Measurements from ENCODE around the gene RMC1.

RMC1 gene

GRCh38 chr18:23568281-23569138, 65.2 kb downstream of the RMC1 start:
- H3K9ac ChIP-seq: no peak overlapping the region
- H3K4me2 ChIP-seq: no peak overlapping the region
- H3K36me3 ChIP-seq: peaks cover 98% of the 10 kb centered on the region
- H3K27me3 ChIP-seq: no peaks in the 10 kb centered on the region
- peaks cover 5% of the 10 kb centered on the region; the same call in 1 of the 2 replicates for H4K20me1 ChIP-seq
- peaks cover 3% of the 10 kb centered on the region for H3K4me1 ChIP-seq
- no peak for TF ChIP-seq Cebpa-rat (IDR thresholded peaks at IDR 0.05)
- no peak overlapping the region for H3K27ac ChIP-seq
- H3K9me3 ChIP-seq: no peaks in the 10 kb centered on the region
- no peak overlapping the region for H3K4me3 ChIP-seq

- TF ChIP-seq Cebpa-rat (IDR thresholded peaks at IDR 0.05): no peak
- Histone ChIP-seq H3K4me1 (peaks cover 13% of the 10 kb centered on the region), H3K4me3 (no peak overlapping the region), H4K20me1 (peaks cover 13% of the 10 kb centered on the region; the same call in 1 of the 2 replicates), H3K9ac (no peak overlapping the region), H3K9me3 (no peaks in the 10 kb centered on the region), H3K27ac (no peak overlapping the region), H3K4me2 (no peak overlapping the region), H3K27me3 (no peaks in the 10 kb centered on the region), H3K36me3 (peaks cover 88% of the 10 kb centered on the region)
These were observed 66.2 kb downstream of the RMC1 start for GRCh38 chr18:23569299-23570063.

GRCh38 chr18:23570912-23571504, 67.7 kb downstream of the RMC1 start:
- H4K20me1 ChIP-seq: peaks cover 24% of the 10 kb centered on the region; the same call in 1 of the 2 replicates
- peaks cover 83% of the 10 kb centered on the region for H3K36me3 ChIP-seq
- no peak for TF ChIP-seq Cebpa-rat (IDR thresholded peaks at IDR 0.05)
- no peak overlapping the region for H3K4me3 ChIP-seq
- no peaks in the 10 kb centered on the region for H3K9me3 ChIP-seq
- no peak overlapping the region for H3K9ac ChIP-seq
- H3K27me3 ChIP-seq: no peaks in the 10 kb centered on the region
- no peak overlapping the region for H3K27ac ChIP-seq
- H3K4me2 ChIP-seq: no peak overlapping the region
- peaks cover 25% of the 10 kb centered on the region for H3K4me1 ChIP-seq

GRCh38 chr18:23572012-23572411, 68.7 kb downstream of the RMC1 start:
- Histone ChIP-seq H3K4me3 (no peak overlapping the region), H3K9ac (no peak overlapping the region), H3K27me3 (no peaks in the 10 kb centered on the region), H3K36me3 (peaks cover 79% of the 10 kb centered on the region), H4K20me1 (peaks cover 28% of the 10 kb centered on the region; the same call in 1 of the 2 replicates), H3K27ac (no peak overlapping the region), H3K4me1 (peaks cover 25% of the 10 kb centered on the region), H3K9me3 (no peaks in the 10 kb centered on the region), H3K4me2 (no peak overlapping the region)
- TF ChIP-seq Cebpa-rat (IDR thresholded peaks at IDR 0.05): no peak

DNA sequence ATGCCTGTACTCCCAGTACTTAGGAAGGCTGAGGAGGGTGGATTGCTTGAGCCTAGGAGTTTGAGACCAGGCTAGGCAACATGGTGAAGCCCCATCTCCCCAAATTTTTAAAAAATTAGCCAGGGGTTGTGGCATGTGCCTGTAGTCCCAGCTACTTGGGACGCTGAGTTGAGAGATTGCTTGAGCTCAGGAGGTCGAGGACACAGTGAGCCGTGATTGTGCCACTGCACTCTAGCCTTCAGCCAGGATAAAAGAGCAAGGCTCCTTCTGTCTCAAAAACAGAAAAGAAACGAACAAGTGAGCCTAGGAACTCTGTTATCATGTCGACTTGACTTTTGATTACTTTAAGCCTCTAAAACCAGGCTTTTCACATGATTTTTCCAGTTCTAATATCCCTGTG, 69.3 kb downstream of the RMC1 start:
- Histone ChIP-seq H3K4me1 (peaks cover 25% of the 10 kb centered on the region), H3K27ac (no peak overlapping the region), H3K4me2 (no peak overlapping the region), H3K4me3 (no peak overlapping the region), H3K9ac (no peak overlapping the region), H3K36me3 (peaks cover 76% of the 10 kb centered on the region), H3K27me3 (no peaks in the 10 kb centered on the region), H3K9me3 (no peaks in the 10 kb centered on the region), H4K20me1 (peaks cover 30% of the 10 kb centered on the region; the same call in 1 of the 2 replicates)
- no peak for TF ChIP-seq Cebpa-rat (IDR thresholded peaks at IDR 0.05)

- Histone ChIP-seq H3K4me2 (no peak overlapping the region), H3K9me3 (no peaks in the 10 kb centered on the region), H3K27me3 (no peaks in the 10 kb centered on the region), H3K9ac (no peak overlapping the region), H3K36me3 (peaks cover 74% of the 10 kb centered on the region), H3K4me1 (peaks cover 26% of the 10 kb centered on the region), H4K20me1 (peaks cover 35% of the 10 kb centered on the region), H3K4me3 (no peak overlapping the region), H3K27ac (no peak overlapping the region)
- no peak for TF ChIP-seq Cebpa-rat (IDR thresholded peaks at IDR 0.05)
These were observed 69.7 kb downstream of the RMC1 start for GRCh38 chr18:23573020-23573419.

GRCh38 chr18:23573626-23574431, 70.5 kb downstream of the RMC1 start:
- H3K27ac ChIP-seq: peak overlapping the region; percentile 57
- H3K9me3 ChIP-seq: no peaks in the 10 kb centered on the region
- peaks cover 69% of the 10 kb centered on the region for H3K36me3 ChIP-seq
- peak overlapping the region; percentile 65 for H3K4me2 ChIP-seq
- H4K20me1 ChIP-seq: peaks cover 43% of the 10 kb centered on the region
- H3K4me1 ChIP-seq: peaks cover 34% of the 10 kb centered on the region
- no peak overlapping the region for H3K4me3 ChIP-seq
- H3K27me3 ChIP-seq: no peaks in the 10 kb centered on the region
- H3K9ac ChIP-seq: 0 out of 2 replicates have a peak overlapping the region, but pooled peaks have one; percentile 8
- no peak for TF ChIP-seq Cebpa-rat (IDR thresholded peaks at IDR 0.05)

DNA sequence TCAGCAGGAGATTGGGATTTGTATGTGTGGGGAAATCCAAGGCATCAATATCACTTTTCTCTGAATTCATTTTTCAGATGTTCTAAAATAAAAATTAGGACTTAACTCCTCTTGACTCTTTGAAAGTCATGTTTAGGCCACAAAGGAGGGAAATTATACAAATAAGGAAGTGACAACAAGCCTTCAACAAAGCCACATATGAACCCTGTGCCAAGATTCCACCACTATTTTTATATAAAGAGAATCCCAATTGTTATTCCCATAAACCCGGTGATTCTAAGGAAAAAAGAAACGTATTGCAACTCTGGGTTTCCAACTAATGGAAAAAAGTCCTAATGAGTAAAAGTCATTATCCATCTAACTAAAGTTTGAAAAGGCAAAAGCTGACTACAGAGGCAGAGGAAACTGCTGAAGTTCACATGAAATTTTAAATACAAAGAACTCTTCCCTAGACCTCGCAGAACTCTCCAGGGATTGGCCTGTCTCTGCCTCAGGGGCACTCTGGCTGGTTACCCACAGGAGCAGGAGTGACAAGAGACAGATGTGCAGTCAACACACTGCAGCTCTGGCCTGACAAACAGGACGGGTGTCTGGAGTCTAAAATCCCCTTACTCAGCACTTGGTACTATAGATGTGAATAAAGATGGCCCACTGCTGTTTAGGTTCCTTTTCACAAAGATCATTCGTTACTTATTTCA, 71.4 kb downstream of the RMC1 start:
- no peaks in the 10 kb centered on the region for H3K27me3 ChIP-seq
- no peak for TF ChIP-seq Cebpa-rat (IDR thresholded peaks at IDR 0.05)
- H3K36me3 ChIP-seq: peaks cover 62% of the 10 kb centered on the region
- H3K9me3 ChIP-seq: no peaks in the 10 kb centered on the region
- peak overlapping the region; percentile 57 for H3K27ac ChIP-seq
- H3K4me2 ChIP-seq: peak overlapping the region; percentile 65
- peaks cover 52% of the 10 kb centered on the region for H4K20me1 ChIP-seq
- H3K4me3 ChIP-seq: no peak overlapping the region
- H3K9ac ChIP-seq: peak overlapping the region; percentile 8; the same call in 1 of the 2 replicates
- H3K4me1 ChIP-seq: peaks cover 43% of the 10 kb centered on the region
